Measurements from ENCODE around the gene CR1. TPM values are rescaled to one million over a fixed set of nuclear protein-coding genes. Genes with fewer than 3 reads are reported as not detected.

The CR1 gene
- total and polyA plus RNA-seq, 2 experiments from 2014 or later: 0.65 to 0.76 TPM

DNA sequence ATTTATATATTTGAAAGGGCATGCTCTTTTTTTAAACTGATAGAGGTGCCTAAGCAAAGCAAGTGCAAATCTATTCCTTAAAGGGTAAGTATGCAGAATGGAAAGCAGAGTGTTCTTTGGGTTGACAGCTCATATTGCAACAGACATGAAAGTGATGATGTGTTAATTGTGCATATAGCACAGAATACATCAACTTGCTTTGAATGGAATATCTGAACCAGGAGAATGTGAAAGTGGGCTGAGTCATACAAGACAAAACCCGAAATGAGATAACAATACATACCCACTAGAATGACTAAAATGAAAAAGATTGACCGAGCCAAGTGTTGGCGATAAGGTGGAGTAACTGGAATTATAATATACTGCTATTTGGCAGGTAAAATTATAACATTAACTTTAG is 4.3 kb downstream of the CR1 start:
- 0 out of 2 replicates have a peak, but pooled peaks cover 4% of the 10 kb centered on the region for H3F3A ChIP-seq (replicated peaks; ENCODE audit: low read depth)
- Mint-ChIP-seq H3K4me1 (peaks cover 5% of the 10 kb centered on the region), H3K27me3 (ENCODE audit: insufficient read depth, low read depth, poor library complexity) (peaks cover 22% of the 10 kb centered on the region), H3K27ac (no peak overlapping the region), H3K9me3 (no peaks in the 10 kb centered on the region), H3K36me3 (ENCODE audit: low read depth) (no peaks in the 10 kb centered on the region), H3K4me3 (no peak overlapping the region)
- H3K27me3 ChIP-seq (ENCODE audit: insufficient read depth): peaks cover 31% of the 10 kb centered on the region
- H3K36me3 ChIP-seq (ENCODE audit: insufficient read depth): no peaks in the 10 kb centered on the region
- H3K4me3 ChIP-seq: no peak overlapping the region
- no peak overlapping the region for H3K4me2 ChIP-seq
- H3K9me2 ChIP-seq (ENCODE audit: insufficient read depth): peaks cover 2% of the 10 kb centered on the region; the same call in 1 of the 2 replicates
- no peaks in the 10 kb centered on the region for H3K79me2 ChIP-seq (replicated peaks; ENCODE audit: insufficient read depth)
- no peak overlapping the region for H3K27ac ChIP-seq (ENCODE audit: low read depth)
- TF ChIP-seq JUNB (IDR thresholded peaks at IDR 0.05; ENCODE audit: unreplicated experiment): no peak
- TF ChIP-seq POLR2AphosphoS5 (IDR thresholded peaks at IDR 0.05; ENCODE audit: low read depth): no peak
- TF ChIP-seq STAT1 (IDR thresholded peaks at IDR 0.05; ENCODE audit: unreplicated experiment): no peak
- TF ChIP-seq CTCF (conservative IDR thresholded peaks at IDR 0.05; ENCODE audit: low read depth in 2 of 2): no peak
- TF ChIP-seq CREB1 (CRISPR knock-in tag; IDR thresholded peaks at IDR 0.05; ENCODE audit: low read depth): no peak
- no peak for TF ChIP-seq EZH2 (IDR thresholded peaks at IDR 0.05; ENCODE audit: low read depth, unreplicated experiment)
- TF ChIP-seq ZNF114 (CRISPR knock-in tag; IDR thresholded peaks at IDR 0.05): no peak
- TF ChIP-seq ETS1 (IDR thresholded peaks at IDR 0.05): no peak
- no peak for TF ChIP-seq REST (IDR thresholded peaks at IDR 0.05; ENCODE audit: unreplicated experiment)
- no peak for TF ChIP-seq ZNF331 (CRISPR knock-in tag; IDR thresholded peaks at IDR 0.05; ENCODE audit: low read depth)
- TF ChIP-seq, protein P1, sequence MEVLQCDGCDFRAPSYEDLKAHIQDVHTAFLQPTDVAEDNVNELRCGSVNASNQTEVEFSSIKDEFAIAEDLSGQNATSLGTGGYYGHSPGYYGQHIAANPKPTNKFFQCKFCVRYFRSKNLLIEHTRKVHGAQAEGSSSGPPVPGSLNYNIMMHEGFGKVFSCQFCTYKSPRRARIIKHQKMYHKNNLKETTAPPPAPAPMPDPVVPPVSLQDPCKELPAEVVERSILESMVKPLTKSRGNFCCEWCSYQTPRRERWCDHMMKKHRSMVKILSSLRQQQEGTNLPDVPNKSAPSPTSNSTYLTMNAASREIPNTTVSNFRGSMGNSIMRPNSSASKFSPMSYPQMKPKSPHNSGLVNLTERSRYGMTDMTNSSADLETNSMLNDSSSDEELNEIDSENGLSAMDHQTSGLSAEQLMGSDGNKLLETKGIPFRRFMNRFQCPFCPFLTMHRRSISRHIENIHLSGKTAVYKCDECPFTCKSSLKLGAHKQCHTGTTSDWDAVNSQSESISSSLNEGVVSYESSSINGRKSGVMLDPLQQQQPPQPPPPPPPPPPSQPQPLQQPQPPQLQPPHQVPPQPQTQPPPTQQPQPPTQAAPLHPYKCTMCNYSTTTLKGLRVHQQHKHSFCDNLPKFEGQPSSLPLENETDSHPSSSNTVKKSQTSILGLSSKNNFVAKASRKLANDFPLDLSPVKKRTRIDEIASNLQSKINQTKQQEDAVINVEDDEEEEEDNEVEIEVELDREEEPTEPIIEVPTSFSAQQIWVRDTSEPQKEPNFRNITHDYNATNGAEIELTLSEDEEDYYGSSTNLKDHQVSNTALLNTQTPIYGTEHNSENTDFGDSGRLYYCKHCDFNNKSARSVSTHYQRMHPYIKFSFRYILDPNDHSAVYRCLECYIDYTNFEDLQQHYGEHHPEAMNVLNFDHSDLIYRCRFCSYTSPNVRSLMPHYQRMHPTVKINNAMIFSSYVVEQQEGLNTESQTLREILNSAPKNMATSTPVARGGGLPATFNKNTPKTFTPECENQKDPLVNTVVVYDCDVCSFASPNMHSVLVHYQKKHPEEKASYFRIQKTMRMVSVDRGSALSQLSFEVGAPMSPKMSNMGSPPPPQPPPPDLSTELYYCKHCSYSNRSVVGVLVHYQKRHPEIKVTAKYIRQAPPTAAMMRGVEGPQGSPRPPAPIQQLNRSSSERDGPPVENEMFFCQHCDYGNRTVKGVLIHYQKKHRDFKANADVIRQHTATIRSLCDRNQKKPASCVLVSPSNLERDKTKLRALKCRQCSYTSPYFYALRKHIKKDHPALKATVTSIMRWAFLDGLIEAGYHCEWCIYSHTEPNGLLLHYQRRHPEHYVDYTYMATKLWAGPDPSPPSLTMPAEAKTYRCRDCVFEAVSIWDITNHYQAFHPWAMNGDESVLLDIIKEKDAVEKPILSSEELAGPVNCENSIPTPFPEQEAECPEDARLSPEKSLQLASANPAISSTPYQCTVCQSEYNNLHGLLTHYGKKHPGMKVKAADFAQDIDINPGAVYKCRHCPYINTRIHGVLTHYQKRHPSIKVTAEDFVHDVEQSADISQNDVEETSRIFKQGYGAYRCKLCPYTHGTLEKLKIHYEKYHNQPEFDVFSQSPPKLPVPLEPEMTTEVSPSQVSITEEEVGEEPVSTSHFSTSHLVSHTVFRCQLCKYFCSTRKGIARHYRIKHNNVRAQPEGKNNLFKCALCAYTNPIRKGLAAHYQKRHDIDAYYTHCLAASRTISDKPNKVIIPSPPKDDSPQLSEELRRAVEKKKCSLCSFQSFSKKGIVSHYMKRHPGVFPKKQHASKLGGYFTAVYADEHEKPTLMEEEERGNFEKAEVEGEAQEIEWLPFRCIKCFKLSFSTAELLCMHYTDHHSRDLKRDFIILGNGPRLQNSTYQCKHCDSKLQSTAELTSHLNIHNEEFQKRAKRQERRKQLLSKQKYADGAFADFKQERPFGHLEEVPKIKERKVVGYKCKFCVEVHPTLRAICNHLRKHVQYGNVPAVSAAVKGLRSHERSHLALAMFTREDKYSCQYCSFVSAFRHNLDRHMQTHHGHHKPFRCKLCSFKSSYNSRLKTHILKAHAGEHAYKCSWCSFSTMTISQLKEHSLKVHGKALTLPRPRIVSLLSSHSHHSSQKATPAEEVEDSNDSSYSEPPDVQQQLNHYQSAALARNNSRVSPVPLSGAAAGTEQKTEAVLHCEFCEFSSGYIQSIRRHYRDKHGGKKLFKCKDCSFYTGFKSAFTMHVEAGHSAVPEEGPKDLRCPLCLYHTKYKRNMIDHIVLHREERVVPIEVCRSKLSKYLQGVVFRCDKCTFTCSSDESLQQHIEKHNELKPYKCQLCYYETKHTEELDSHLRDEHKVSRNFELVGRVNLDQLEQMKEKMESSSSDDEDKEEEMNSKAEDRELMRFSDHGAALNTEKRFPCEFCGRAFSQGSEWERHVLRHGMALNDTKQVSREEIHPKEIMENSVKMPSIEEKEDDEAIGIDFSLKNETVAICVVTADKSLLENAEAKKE (CRISPR knock-in tag; IDR thresholded peaks at IDR 0.05): no peak
- no peak for TF ChIP-seq EZH2phosphoT487 (IDR thresholded peaks at IDR 0.05; ENCODE audit: unreplicated experiment)
- no peak for TF ChIP-seq NANOG (IDR thresholded peaks at IDR 0.05; ENCODE audit: borderline replicate concordance)
- DNase-seq (ENCODE audit: low spot score): no peak
- H2AFZ ChIP-seq: no peak overlapping the region
- ATAC-seq: no peak
- no peaks in the 10 kb centered on the region for H4K20me1 ChIP-seq (replicated peaks; ENCODE audit: insufficient read depth)
- peaks cover 3% of the 10 kb centered on the region for H3K4me1 ChIP-seq (ENCODE audit: insufficient read depth)

All from GM23338 (cell line).